NB4 (cell line): Measurements from ENCODE around the gene CEACAM21.

Experiments used
- DNase-seq: peaks from one replicate; pipeline ENCODE4 v3.0.0; 2010; ENCODE audit warnings: low read depth
- H3K4me3 ChIP-seq: one replicate; pipeline ENCODE4 v1.5.1; 2011; ENCODE audit warnings: mild to moderate bottlenecking, low read depth, low read length, moderate library complexity
- POLR2A ChIP-seq: IDR thresholded peaks from 2 replicates; pipeline ENCODE4 v1.6.1; 2011; ENCODE audit warnings: mild to moderate bottlenecking; ENCODE audit not compliant: insufficient read length; ENCODE audit errors: extremely low read depth

CEACAM21 gene

GRCh38 chr19:41627966-41628675 lies 52.2 kb downstream of the CEACAM21 start:
- DNase-seq, result no peak
- TF ChIP-seq POLR2A, result no peak

More at GRCh38 chr19:41627966-41628675, 52.2 kb downstream of the CEACAM21 start:
- no peak overlapping the region for H3K4me3 ChIP-seq
